GM21528 (cell line): Measurements from ENCODE around the gene CXCL14.
A peak's percentile ranks its signal among the peaks of the same experiment; 100 is the strongest.

Source experiments
- ATAC-seq: cut with Tn5 transposase; IDR thresholded peaks from one replicate; pipeline ENCODE4 v1.9.1; 2021; ENCODE audit warnings: mild to moderate bottlenecking, moderate library complexity; ENCODE audit not compliant: unreplicated experiment, low FRiP score

CXCL14 gene

DNA sequence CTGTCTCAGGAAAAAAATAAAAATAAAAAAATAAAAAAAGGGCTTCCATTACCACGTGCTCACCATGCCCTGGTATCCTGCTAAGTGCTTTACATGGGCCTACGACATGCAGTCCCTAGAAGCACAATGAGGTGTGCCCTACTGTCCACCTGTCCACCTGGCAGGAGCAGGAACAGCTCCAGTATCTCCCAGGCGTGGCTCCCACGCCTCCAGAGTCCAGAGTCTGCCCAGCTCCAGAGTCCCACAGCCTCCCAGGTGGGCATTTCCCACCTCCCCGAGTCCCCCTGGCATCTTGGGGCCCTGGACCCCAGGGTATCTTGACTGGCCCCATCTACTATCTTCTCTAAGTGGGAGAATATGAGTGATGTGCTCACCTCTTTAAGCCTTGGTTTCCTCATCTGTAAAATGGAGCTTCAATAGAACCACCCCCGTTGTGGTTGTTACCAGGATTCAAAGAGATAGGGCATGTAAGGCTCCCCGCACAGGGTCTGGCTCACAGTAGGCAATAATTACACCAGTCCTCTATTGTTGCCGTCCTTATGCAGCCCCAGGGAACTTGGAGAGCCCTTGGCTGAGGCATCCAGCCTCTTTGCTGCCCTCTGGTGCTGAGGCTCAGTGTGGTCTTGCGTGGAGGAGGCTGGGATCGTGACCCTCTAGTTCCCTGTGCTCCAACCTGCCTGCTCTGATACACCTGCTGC is 8.9 kb downstream of the CXCL14 start:
- no peak for ATAC-seq

DNA sequence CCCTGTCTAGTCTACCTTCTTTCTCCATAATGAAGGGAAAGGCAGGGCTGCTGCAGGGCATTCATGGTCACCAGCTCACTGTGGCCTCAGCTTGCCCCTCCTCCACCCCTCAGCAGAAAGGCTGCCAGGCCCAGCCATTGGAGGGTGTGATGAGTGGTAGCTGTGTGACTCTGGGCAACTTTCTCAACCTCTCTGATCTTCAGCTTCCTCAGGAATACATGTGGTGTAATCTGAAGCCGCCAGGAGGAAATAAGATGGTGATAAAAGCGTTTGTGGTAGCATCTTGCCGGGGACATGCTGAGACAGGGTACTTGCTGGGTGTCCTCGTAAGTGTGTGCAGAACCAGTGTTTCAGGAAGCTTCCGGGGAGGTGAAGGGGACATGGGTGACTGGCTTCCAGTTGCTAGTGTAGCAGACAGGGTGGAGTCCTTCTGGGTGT is 9.8 kb downstream of the CXCL14 start:
- ATAC-seq: no peak

DNA sequence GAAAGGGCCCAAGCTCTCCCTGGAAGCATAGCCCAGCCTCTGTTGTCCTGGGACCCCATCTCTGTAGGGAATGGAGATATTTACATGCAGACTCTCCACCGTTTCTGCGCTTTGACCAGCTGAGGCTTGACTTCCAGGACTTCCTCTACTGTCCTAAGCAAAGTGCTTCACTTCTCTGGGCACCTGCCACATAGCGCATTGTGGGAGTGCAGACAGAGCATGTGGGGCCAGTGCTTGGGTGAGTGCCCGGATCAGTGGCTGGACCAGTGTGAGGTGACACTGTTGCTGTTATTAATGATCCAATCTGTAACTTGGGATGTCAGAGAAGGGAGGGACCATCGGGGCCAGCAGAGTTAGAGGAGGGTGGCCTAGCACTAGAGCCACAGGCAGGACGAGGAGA is 10.5 kb downstream of the CXCL14 start:
- no peak for ATAC-seq

DNA sequence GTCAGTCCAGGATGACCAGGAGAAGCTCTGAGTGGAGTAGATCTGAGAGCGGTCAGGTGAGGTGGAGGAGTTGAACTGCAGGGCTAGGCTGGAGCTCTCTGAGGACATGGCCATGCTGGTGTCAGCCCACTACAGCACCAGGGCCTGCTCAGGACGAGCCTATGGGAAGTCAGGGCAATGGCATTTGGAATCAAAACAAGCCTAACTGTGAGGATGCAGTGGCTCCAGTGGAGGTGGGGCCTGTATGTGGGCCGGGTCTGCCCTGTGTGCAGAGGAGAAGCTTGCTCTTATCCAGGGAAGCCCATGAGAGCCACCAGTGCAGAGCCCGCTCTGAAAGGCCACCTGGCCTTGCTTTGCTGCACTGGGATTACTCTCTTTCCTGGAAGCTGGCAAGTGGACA is 11.1 kb downstream of the CXCL14 start:
- no peak for ATAC-seq

DNA sequence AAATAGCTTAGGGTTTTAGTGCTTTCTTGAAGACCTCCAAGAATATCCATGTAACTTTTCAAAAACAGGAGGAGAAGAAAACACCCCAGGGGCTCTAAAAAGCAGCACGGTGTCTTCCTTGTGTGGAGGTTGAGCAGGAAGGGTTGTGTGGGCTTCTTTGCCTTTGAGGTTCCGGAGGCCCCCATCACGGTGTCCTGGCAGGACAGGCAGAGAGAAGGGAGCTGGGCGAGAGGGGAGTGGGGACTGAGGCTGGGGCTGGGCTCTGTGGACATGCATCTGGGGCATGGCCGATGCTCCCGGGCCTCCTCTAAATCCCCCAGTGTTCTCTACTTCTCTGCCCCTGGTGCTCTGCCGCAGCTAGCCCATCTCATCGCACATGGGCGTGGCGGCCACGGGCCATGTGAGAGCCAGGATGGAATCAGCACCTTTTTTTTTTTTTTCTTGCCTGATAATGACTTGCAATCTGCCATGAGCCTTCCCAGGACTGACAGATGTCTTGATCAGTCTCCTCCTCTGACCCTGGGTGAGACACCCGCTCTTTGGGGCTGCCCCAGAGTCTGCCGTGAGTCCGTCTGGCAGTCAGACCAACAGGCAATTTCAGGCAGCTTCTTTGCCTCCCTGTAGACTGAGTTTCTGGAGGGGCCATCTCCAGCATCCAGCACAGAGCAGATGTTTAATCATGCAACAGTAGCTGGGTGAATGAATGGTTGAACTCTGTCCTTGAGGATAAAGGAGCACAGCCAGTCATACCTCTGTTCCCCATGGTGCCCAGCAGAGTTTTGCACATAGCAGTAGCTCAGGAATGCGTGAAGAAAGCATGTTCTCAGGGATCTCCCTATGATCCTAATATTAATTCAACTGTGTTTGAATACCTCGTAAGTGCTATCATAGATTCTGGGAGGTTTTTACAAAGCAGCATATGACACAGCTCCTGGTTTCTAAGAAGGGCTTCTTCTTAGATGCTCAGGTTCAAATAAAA is 12.1 kb downstream of the CXCL14 start:
- no peak for ATAC-seq

DNA sequence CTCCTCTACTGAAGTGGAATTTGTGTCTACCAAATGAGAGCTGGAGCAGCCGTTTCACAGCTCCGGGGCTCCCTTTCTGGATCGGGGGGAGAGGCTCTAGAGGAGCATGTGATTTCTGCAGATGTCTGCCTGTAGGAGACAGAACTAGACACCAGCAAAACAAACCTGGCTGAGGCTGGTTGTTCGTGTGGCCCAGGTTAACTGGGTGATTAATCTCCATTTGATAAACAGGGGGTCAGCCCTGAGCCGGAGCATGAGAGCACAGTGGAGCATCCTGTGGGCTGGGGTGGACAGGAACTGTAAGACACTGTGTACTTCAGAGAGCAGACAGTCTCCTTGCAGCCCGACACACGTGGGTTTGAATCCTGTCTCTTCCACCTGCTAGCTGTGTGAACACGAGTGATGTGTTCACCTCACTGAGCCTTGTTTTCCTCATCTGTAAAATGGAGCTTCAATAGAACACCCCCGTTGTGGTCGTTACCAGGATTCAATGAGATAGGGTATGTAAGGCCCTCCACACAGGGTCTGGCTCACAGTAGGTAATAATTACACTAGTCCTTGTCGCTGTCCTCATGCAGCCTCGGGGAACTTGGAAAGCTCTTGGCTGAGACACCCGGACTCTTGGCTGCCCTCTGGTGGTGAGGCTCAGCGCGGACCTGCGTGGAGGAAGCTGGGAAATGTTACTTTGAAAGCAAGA is 12.9 kb downstream of the CXCL14 start:
- no peak for ATAC-seq

DNA sequence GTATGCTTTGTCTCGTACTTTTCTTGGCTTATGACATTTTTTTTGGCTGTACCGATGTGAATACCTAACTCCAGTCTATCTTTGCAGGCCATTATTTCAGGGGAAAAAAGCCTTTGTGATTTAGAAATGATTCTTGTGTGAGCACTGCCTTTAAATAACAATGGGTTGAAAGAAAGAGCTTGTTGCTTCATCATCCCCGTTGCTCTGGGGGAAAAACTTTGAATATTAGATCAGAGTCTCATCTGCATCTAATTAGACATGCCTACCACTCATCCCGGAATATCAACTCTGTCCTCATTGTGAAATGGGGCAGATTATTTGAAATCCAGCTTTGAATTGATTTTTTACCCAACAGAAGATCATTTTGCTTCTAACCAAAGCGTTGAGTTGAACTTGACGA is 13.5 kb downstream of the CXCL14 start:
- ATAC-seq: no peak

DNA sequence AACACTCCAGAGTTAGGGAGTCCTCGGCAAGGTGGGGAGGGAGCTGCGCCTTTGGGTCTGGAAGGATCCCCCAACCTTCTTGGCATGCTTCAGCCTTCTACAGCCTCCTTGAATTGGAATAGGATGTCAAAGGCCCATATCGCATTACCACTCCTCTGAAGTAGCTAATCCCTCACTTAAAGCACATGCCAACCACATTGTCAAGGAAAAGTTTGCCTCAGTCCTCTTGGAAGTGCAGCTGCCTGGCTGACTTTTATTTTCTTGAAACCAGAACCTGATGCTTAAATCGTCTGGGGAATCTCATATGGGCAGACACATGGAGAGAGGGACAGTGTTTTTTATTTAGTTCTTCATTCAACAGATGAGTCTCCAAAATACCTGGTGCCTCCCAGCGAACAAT is 14.5 kb downstream of the CXCL14 start:
- ATAC-seq: no peak

DNA sequence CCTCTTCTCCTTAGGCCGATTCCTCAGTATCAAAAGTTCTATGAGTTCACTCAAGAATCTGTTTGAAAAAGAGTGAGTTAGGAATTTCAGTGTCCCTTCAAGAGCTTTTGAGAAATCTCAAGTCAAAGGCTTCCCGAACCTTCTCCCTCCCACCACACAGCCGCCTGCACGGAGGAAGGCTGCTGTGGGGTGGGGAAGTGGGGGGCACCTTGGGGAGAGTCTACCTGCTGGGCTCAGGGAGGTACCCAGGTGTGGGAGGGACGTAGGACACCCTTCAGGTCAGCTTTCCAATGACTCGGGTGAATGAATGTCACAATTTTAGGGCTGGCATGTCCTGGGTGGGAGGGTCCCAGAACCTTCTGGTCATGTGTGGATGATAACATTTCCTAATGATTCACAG is 17.5 kb downstream of the CXCL14 start:
- no peak for ATAC-seq

DNA sequence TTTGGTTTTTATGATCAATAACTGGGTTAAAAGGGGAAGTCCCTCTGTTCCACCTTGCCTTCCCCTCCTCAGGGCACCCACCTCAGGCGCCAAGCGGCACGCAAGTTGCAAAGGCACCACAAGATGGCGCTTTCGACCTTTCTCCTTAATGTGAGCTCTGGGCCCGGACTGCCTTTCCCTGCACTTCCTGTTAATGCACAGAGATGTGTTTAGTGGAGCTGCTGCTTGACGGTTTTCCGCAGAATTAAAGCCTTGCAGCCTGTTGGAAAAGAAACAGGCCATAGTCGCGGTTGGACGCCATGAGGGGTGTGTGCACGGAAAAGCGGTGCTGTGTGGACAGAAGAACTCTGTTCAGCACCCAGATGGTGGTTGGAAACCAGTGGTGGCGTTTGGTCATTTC is 17.9 kb downstream of the CXCL14 start:
- peak; percentile 73 for ATAC-seq

DNA sequence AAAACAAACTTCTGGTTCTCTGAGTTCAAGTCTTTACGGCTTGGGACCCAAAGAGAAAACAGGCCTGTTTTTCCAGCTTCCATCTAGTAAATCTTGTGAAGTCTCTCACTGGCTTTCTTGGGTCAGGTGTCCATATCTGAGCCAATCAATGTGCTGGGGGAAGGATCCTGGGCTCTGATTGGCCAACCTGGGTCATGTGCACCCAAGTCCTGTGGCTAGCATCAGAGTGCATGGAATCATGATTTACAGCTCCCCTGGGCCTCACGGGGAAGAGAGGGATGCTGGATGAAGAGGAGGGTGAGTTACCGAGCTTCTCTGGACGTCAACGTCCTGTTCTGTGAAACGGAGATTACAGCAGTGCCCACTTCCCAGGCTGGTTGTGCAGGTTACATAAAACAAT is 19.4 kb downstream of the CXCL14 start:
- ATAC-seq: no peak

DNA sequence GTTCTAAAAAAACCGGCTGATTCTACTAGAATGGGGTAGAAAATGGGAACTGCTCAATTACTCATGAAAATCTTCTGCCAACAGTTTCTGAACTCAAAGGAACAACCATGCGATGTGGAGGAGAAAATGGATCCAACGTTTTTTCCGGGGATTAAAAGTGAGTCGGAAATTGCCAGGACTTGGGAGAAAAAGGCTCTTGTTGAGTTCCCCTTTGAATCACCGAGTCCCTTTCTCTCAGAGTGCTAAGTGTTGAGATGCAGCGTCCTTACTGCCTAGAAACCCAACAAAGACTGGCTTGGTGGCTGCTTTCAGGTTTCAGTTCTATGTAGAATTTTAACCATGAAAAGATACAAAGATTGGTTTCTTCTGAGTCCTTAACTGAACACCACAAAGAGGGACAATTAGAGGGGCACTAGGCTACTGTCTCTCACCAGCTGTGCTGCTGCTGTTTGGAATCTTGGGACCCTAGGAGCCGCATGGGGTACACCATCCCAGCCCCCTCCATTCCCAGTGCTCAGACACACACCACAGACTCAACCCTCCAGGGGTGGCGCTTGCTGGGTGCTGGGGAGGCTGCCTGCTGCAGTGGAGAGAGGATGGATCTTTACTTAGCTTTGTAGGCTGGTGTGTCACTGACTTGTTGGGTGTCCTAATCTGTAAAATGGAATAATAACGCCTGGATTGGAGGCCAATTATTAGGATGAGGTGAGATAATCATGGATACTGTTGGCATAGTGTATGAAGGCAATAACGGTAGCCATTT is 21.5 kb downstream of the CXCL14 start:
- ATAC-seq: no peak

DNA sequence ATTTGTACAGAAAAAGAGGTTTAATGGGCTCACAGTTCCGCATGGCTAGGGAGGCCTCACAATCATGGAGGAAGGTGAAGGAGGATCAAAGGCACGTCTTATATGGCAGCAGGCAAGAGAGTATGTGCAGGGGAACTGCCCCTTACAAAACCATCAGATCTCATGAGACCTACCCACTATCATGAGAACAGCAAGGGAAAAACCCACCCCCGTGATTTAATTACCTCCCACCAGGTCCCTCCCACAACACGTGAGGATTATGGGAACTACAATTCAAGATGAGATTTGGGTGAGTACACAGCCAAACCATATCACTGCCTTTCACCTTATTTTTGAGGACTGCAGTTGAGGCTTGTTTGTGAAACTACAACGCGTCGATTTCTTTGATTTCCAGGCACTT is 22.2 kb downstream of the CXCL14 start:
- no peak for ATAC-seq

DNA sequence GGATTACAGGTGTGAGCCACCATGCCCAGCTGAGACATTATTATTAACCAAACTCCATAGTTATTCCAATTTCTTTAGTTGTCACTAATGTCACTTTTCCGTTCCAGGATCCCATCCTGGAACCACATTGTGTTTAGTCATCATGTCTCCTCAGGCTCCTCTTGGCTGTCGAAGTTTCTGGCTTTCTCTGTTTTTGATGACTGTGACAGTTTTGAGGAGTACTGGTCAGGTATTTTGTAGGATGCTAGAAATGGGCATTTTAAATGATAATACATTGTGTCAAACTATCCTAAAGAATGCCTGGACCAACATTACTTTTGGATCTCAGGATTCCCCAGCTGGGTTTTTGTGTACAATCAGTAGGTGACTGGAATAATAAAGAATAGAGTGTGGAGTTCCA is 23.3 kb downstream of the CXCL14 start:
- no peak for ATAC-seq

DNA sequence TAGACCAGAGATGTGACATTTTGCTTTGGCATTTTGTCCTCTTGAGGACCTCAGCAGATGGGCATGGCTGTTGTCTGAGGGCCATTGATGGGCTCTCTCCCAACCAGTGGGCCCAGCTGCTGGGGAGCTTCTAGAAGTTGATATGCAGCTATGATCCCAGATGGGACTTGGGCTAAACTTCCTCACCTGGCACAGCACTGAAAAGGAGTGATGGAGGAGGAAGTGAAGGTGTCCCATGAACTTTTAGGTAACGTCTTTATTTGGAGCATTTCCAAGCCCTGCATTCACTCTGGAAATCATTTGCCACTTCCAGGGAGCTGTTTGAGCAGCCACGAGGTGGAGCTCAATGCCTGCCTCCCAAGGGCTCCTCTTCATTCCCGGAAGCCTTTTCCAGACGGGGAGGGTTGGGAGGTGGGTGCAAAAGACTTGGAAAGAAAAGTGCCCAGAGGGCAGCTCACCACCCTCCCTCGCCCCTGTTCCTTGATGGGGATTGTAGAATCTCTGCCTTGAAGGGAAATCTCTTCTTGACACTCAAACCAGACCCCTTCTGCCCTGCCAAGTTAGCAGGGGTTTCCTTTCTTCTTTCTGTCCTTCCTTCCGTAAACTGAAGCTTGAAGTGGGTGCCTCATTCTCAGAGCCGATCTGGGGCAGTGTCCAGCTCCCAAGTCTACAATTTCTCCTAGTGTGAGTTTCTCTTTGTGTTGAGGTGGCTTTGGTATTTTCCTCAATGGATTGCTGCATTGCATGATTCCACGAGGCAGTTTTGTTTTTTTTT is 24.9 kb downstream of the CXCL14 start:
- ATAC-seq: no peak

DNA sequence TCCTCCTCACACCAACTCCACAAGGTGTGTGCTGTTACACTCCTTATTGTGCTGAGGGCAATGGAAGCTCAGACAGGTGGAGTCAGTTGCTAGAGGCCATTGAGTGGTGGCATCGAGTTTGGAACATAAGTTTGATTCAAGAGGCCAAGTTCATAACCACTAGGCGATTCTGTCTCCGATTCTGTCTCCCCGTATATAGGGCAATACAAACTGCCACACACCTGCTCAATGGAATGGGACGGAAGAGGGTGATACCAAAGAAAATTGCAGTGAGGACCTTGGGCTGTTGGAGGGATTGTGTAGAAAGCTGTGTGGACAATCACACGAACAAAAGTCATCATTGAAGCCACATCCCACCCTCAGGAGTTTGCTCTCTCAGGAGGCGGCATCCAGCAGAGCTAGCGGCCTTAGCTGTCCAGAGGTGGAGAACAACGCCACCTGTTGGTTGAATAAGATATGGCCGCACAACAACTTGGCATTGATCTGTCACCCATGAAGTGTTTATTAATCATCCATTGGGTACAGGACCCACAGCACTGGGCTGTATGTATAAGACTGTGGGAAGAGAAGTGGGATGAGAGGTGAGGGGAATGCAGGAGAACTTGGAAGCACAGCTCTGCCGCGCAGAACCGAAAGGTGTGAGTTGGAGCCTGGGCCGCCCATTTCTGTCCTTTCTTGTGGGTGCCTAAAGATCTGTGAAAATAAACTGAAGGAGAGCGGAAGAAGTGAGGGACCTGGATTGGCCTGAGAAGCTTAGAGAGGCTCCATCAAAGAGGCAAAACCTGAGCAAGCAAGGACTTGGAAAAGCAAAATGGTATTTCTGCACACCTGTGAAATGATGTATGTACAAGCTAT is 27.0 kb downstream of the CXCL14 start:
- ATAC-seq: peak; percentile 64

DNA sequence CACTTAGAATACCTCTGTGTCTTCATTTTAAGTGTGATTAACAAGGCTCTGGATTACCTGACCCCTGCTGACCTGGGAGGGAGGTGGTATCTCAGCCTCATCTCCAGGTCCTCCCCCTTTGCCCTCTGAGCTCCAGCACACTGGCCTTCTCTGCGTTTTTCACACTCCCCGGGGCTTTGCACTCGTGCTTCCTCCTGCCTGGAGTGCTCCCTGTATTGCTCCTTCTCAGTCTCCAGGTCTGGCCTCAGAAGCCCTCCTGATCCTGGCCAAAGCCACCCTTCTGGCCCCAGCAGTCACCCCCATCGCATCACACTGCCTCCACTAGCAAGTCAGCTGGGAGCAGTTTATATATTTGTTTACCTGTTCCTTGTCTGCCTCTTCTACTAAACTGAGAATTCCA is 29.4 kb downstream of the CXCL14 start:
- ATAC-seq: no peak

DNA sequence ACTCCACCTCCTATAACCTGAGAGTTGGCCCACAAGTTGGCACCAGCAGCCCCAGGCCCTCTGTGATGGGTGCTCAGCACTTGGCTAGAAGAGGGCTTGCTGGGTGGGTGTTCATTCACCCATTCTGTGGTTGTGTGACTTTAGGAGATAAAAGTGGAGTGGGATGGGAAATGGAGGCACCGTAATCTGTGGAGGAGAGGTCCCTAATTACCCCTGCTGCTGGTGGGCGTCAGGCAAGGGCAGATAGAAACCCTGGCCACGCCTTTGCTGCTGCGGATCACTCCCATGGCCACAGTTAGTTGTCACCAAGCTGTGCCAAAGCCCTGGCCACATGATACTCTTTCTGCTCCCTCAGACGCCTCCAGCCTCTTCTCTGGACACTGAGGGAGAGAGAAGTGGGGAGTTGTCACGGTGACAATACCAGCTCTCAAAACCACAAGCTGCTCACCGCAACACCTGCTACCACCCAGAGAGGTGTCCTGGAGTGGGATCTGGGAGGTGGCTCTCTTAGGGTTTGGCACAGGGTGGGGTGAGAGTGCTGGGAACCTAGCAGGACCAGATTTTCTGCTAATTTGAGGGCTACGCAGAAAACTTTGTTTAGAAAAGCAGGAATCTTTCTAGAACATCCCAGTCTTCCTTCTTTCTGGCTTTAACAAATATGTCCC is 31.1 kb downstream of the CXCL14 start:
- ATAC-seq: no peak
